ENCODE data around the gene MRPS35.

The MRPS35 gene

GRCh38 chr12:27710592-27711316, at the start of gene MRPS35:
Gene MRPS35 (plus strand): TSS chr12:27710832. CDS start chr12:27710844, 12 bp downstream.
- peak; percentile 65 for DNase-seq (ENCODE audit: low read depth)

GRCh38 chr12:27665704-27666103, 44.9 kb upstream of the MRPS35 start:
- DNase-seq (ENCODE audit: low read depth), result no peak

- DNase-seq (ENCODE audit: low read depth), result no peak
These were observed 44.1 kb upstream of the MRPS35 start for GRCh38 chr12:27666510-27666909.

- peak; percentile 77 for DNase-seq (ENCODE audit: low read depth)
These were observed 43.1 kb upstream of the MRPS35 start for GRCh38 chr12:27667540-27667939.

DNA sequence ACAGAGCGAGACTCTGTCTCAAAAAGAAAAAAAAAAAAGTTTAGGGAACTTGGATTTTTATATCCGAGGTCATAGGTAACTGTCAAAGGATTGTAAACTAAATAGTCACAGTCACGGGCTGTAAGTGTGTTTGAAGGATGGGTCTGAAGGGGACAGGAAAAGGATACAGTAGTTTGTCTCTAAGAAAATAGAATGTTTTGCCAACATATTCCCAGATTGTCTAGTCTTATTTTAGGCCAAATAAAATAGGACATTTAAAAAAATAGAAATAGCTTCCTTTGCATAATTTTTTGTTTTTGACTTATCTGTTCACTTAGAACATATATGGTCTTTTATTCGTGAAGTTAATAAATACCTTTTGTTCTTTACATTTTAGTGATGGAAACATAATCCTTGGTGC, 38.6 kb upstream of the MRPS35 start:
- no peak for DNase-seq (ENCODE audit: low read depth)

- DNase-seq (ENCODE audit: low read depth), result no peak
These were observed 38.0 kb upstream of the MRPS35 start for GRCh38 chr12:27672643-27673042.

- no peak for DNase-seq (ENCODE audit: low read depth)
These were observed 37.4 kb upstream of the MRPS35 start for GRCh38 chr12:27673101-27673718.

DNA sequence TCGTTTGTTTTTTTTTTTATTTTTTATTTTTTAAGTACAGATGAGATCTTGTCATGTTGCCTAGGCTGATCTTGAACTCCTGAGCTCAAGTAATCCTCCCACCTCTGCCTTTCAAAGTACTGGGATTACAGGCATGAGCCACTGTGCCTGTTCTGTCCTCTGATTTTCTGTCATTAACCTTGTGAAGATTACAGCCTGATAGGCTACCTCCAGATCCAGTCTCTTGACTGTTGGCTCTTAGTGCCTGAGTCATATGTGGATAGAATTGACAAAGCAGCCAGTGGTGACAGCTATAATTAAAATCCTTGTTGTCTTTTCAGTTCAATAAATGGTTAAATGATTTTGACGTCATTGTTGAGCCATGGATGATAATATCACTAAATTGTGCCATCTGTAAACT, 35.6 kb upstream of the MRPS35 start:
- DNase-seq (ENCODE audit: low read depth), result no peak

DNA sequence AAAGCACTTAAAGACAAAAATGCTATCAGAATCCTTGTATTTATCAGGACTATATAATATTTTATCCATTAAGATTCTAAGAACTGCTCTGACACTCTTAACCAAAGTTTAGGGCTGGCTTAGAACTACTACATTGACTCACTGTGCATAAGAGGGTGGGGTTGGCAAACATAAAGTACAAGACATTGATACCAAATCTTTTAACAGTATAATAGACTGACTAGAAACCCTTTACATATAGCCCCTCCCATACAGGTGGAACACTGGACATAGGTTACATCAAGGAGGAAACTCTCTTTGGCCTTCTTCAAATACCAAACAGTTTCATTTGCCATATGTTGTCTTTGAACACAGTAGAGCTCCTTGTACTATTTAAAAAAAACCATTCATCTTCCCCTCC, 30.0 kb upstream of the MRPS35 start:
- no peak for DNase-seq (ENCODE audit: low read depth)

- no peak for DNase-seq (ENCODE audit: low read depth)
These were observed 28.1 kb upstream of the MRPS35 start for GRCh38 chr12:27682534-27682933.

DNA sequence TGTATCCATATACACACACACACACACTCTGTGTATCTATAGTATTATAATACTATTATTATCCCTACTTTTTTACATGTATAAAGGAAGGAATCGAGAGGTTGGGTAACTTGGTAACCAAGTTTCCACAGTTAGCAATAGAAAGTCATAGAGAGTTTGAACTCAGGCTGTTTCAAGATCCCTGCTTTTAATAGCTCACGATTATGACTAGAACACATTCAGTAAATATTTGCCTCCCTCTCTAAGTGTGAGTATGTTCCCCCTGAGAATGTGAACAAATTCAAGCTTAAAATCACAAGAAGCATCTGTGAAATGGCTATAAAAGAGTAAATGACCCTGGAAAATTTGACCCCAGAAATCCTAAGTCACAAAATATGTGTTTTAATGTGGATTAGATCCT, 25.4 kb upstream of the MRPS35 start:
- DNase-seq (ENCODE audit: low read depth), result no peak

DNA sequence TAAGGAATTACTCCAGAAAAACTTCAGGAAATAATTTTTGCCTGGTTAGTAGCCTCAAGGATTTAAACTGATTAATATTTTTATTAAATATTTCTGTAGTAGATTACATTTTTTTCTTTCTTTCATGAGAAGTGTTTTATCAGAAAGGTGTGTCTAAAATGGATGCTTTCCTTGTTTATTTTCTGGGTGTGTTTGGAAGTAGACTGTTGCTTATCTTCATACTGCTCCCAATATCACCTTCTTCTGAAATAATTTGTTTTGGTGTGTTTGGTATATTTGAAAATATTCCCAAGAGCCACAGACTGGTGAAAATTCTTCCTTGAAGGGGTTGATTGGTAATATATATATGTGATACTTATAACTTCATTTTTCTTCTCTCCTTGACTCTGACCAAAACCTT, 24.5 kb upstream of the MRPS35 start:
- no peak for DNase-seq (ENCODE audit: low read depth)

DNA sequence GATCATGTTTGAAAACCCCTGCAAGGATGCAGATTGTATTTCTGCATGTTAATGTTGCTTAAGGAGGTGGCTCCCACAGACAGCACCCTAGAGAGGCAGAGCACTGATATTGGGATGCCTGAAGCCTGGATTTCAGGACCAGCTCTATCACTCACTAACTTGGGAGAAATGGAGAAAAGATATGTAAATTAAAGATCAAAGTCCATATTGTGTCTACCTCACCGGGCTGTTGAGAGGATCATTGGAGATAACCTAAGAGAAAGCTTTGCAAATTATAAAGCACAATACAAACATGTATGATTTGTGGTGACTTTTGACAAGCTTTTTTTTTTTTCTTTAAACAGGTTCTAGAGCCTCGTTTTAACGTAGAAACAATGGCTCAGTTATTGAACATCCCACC, 22.0 kb upstream of the MRPS35 start:
- no peak for DNase-seq (ENCODE audit: low read depth)

DNA sequence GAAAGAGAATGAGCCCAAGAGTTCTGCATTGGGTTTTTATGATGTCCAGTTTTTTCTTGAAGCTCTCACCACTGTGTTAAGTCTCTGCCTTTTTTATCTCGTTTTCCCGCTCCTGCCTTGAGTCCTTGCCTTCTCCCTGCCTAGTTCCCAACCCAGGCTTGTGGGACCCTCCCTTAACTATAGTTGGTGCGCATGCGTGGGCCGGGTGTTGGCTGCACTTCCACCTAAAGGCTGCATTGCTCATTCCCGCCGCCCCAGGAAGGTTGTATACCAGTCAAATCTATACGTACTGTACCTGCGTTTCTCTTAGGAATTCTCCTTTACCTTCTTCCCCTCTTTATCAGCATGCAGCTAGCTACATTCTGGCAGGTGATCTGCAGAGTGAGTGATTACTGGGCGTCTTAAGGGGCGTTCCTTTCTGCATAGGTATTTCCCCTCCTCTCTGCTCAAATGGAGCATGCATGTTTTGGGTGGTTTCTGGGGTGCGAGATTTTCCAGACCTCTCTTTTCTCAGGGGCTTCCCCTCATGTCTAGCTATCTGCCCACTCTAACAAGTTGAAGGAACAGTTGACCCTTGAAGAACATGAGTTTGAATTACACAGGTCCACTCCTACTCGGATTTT, 21.0 kb upstream of the MRPS35 start:
- DNase-seq (ENCODE audit: low read depth), result no peak

DNA sequence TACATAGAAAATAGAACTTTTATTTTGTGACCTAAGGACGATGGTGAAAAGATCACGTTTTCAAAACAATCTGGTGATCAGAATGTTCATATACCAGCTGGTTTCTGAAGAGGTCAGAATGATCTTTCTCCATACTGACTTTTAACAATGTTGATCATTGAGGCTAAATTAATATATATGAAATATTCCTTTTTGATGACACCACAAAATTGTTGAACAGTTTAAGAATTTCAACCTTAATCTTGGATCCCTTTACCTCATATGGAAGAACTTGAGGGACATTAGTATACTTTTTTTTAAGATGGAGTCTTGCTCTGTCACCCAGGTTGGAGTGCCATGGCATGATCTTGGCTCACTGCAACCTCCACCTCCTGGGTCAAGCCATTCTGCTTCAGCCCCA, 17.2 kb upstream of the MRPS35 start:
- no peak for DNase-seq (ENCODE audit: low read depth)

- no peak for DNase-seq (ENCODE audit: low read depth)
These were observed 14.9 kb upstream of the MRPS35 start for GRCh38 chr12:27695556-27696292.

DNA sequence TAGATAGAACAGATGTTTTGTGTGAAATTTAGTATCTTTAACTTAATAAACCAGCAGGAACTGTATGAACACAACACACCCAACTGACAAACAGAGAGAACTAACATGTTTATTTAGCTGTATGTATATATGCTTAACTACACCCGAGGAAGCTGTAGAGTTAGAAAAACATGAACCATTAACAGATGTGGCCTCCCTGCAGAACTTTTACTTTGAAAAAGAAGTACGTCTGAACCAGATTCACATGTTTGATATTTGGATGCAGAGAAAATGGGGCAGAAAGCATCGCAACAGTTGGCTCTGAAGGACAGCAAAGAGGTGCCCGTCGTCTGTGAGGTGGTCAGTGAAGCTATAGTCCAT, 14.4 kb upstream of the MRPS35 start, which contains the start of gene REP15:
Gene REP15, plus strand, starts transcription at position 155 of the 360 bp plus-strand sequence. Its CDS starts 116 bp downstream, at position 271.
- DNase-seq (ENCODE audit: low read depth), result no peak

DNA sequence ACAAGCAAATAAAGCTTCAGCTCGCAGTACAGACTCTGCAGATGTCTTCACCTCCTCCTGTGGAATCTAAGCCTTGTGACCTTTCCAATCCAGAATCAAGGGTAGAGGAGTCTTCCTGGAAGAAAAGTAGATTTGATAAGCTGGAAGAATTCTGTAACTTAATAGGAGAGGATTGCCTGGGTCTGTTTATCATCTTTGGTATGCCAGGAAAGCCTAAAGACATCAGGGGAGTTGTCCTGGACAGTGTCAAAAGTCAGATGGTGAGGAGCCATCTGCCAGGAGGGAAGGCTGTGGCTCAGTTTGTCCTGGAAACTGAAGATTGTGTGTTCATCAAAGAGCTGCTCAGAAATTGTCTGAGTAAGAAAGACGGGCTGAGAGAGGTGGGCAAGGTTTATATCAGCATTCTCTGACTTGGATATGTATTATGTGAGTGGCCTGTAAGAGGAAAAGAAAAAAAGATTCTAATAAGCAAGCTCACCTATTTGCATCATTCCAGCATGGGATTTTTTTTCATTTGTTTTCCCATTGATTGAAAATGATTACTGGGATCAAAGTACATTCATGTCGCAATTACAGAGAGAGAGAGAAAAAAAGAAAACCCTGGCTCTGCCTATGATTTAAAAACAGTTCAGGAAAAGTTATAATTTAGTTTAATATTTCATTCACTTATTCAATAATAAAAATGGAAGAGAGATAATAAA, 13.6 kb upstream of the MRPS35 start:
- DNase-seq (ENCODE audit: low read depth), result no peak

DNA sequence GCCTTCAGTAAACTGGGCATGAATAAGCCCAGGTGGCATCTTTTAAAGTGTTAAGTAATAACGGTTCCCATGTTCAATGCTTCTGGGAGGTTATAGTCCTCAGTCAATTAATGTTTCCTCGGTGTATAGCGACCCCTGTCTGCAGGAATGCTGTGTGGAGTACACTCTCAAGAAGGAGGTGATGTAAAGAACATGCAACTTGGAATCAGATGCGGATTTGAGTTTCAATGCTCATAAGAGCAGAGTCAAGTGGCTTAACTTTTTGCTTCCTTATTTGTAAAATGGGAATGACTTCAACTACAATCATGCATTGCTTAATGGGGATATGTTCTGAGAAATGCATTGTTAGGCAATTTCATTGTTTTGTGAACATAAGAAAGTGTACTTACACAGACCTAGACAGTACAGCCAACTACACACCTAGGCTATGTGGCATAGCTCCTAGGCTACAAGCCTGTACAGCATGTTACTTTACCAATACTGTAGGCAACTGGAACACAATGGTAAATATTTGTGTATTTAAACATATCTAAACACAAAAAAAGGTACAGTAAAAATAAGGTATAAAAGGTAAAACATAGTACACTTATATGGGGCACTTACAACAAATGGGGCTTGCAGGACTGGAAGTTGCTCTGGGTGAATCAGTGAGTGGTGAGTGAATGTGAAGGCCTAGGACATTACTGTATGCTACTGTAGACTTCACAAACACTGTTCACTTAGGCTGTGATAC, 6.7 kb upstream of the MRPS35 start:
- DNase-seq (ENCODE audit: low read depth), result peak; percentile 64

DNA sequence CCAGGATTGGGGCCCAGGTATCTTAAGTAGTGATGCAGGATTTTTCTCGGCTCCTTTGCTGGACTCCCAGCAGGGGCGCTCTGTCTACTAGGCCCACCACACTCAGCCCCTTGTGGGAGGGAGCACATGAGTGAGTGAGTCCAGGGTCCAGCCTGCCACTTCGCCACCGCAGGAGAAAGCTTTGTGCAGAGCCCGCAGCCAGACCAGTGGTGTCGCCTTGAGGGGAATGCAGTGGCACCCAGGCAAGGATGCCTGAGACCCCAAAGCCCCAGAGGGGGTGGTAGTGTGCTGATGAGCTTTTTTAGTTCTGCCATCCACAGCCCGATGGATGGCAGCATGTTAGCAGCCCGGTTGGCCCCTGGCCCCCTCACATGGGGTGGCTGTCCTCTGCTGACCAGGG, 5.4 kb upstream of the MRPS35 start:
- DNase-seq (ENCODE audit: low read depth), result no peak

GRCh38 chr12:27707216-27707615, 3.4 kb upstream of the MRPS35 start:
- no peak for DNase-seq (ENCODE audit: low read depth)
